Dedifferentiated amniotic fluid mesenchymal stem cell (primary cell): ENCODE results near the gene RBM28.
"Not testable (repeated sequence)": the region's sequence is repeated elsewhere in the genome, so short reads cannot be mapped to it uniquely, and the experiment has no call there.

Experiments used
- DNase-seq: peaks from one replicate; pipeline ENCODE4 v3.0.0-alpha.2; 2016; ENCODE audit errors: extremely low spot score

The RBM28 gene

GRCh38 chr7:128281605-128282380, 61.9 kb downstream of the RBM28 start:
- DNase-seq: no peak

GRCh38 chr7:128280451-128280850, 63.3 kb downstream of the RBM28 start:
- not testable (repeated sequence) for DNase-seq

- DNase-seq: no peak
These were observed 64.5 kb downstream of the RBM28 start for GRCh38 chr7:128279124-128279713.

- no peak for DNase-seq
These were observed 65.3 kb downstream of the RBM28 start for GRCh38 chr7:128278366-128278765.

GRCh38 chr7:128275681-128276080, 68.0 kb downstream of the RBM28 start:
- no peak for DNase-seq

GRCh38 chr7:128274884-128275603, 68.7 kb downstream of the RBM28 start:
- no peak for DNase-seq

- no peak for DNase-seq
These were observed 69.3 kb downstream of the RBM28 start for GRCh38 chr7:128274246-128274883.

GRCh38 chr7:128271942-128272481, 71.7 kb downstream of the RBM28 start:
- no peak for DNase-seq

GRCh38 chr7:128271471-128271941, 72.2 kb downstream of the RBM28 start:
- no peak for DNase-seq

GRCh38 chr7:128270826-128271272, 72.9 kb downstream of the RBM28 start:
- no peak for DNase-seq

GRCh38 chr7:128268233-128268632, 75.5 kb downstream of the RBM28 start:
- DNase-seq: no peak

GRCh38 chr7:128267595-128267924, 76.1 kb downstream of the RBM28 start:
- DNase-seq: peak; percentile 47

GRCh38 chr7:128266883-128267594, 76.7 kb downstream of the RBM28 start:
- peak; percentile 68 for DNase-seq

- DNase-seq: no peak
These were observed 77.2 kb downstream of the RBM28 start for GRCh38 chr7:128266529-128266882.

GRCh38 chr7:128265906-128266300, 77.8 kb downstream of the RBM28 start:
- DNase-seq: no peak

- DNase-seq: no peak
These were observed 78.4 kb downstream of the RBM28 start for GRCh38 chr7:128265156-128265905.

GRCh38 chr7:128264477-128264876, 79.2 kb downstream of the RBM28 start:
- no peak for DNase-seq

- no peak for DNase-seq
These were observed 80.3 kb downstream of the RBM28 start for GRCh38 chr7:128263420-128263819.

- no peak for DNase-seq
These were observed 81.3 kb downstream of the RBM28 start for GRCh38 chr7:128262273-128263028.
